Neural progenitor cell (in vitro differentiated cells): Measurements from ENCODE around the gene DQX1.

ENCODE experiments used
- EZH2phosphoT487 ChIP-seq: fragments of 200-600 bp; sonication (generic); IDR thresholded peaks from 2 replicates; pipeline ENCODE4 v1.6.1; 2017; ENCODE audit warnings: antibody characterized with exemption
- TF ChIP-seq, protein P1 (sequence below): fragments of 200-600 bp; sonication (generic); IDR thresholded peaks from 2 replicates; pipeline ENCODE4 v1.5.1; 2017; ENCODE audit warnings: antibody characterized with exemption, mild to moderate bottlenecking

- no peak for TF ChIP-seq EZH2phosphoT487
- TF ChIP-seq, protein P1, sequence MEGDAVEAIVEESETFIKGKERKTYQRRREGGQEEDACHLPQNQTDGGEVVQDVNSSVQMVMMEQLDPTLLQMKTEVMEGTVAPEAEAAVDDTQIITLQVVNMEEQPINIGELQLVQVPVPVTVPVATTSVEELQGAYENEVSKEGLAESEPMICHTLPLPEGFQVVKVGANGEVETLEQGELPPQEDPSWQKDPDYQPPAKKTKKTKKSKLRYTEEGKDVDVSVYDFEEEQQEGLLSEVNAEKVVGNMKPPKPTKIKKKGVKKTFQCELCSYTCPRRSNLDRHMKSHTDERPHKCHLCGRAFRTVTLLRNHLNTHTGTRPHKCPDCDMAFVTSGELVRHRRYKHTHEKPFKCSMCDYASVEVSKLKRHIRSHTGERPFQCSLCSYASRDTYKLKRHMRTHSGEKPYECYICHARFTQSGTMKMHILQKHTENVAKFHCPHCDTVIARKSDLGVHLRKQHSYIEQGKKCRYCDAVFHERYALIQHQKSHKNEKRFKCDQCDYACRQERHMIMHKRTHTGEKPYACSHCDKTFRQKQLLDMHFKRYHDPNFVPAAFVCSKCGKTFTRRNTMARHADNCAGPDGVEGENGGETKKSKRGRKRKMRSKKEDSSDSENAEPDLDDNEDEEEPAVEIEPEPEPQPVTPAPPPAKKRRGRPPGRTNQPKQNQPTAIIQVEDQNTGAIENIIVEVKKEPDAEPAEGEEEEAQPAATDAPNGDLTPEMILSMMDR: no peak
Observed at GRCh38 chr2:74500578-74500946, 25.5 kb downstream of the DQX1 start.
